GM21723 (cell line): ENCODE results near the gene CD80.

Experiments
- ATAC-seq: cut with Tn5 transposase; IDR thresholded peaks from one replicate; pipeline ENCODE4 v1.9.1; 2021; ENCODE audit warnings: mild to moderate bottlenecking, moderate library complexity; ENCODE audit not compliant: unreplicated experiment

Gene CD80

DNA sequence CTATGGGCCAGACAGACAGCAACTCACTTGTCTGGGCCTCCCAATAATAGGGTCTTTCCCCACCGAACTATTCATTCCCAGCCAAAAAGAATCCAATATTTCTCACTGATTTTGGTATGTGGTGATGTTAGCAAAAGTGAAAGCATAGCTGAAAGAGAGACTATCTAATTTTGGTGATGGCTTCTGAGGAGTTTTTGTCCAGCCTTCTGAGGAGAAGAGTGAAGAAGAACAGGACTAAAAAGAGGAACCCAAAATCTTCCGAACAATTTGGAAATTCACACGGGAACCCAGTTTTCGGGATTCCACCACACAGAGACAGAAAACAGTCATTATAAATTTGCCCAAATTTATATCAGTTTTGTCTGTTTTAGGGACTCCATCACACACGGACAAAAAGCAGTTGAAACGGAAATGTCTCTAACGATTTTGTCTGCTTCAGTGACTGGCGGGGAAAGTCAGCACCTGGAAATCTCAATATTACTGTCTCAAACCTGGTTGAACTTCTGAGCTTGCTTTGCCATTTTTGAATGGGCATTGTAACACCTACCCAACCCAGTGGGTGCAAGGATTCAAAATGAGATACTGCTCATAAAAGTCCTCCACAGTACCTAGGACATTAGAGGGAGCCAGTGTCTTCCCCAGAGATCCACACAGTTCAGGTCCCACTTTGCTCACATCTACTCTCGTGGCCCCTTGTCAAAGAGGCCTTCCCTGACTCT lies 9.1 kb downstream of the CD80 start:
- ATAC-seq = peak; percentile 37

DNA sequence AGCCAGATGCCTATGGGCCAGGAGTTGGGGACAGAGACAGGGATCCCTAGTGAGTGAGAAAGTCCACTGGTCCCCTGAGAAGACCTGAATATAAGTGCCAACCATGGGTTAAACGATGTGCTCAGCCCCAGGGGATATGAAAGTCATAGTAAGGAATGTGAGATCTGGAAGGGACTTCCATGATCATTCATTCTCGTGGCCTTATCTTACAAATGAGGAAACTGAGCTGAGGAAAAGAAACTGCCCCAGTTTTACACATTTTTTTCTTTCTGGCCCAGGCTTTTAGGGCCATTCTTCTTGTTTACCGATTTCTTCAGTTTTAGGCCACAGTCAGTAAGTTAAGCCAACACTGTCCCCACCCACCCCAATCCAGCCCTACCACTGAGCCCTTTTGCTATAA lies 11.1 kb downstream of the CD80 start:
- no peak for ATAC-seq

DNA sequence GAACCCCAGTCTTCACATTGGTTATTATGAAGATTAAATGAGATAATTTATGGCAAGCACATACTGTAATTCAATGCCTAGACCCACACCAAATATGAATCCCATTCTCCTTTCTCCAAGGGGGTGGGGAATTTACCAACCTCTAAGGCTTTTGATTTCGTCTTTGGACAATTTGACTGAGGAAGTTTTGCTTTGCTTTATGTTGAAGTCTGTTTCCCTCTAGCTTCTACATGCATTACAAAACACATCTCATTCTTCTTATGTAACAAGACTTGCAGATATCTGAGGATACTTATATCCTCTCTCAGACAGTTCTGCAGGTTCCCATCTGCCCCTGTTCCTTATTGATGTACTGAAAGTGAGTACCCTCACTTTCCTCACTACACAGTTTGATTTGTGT lies 12.2 kb downstream of the CD80 start:
- ATAC-seq = no peak

DNA sequence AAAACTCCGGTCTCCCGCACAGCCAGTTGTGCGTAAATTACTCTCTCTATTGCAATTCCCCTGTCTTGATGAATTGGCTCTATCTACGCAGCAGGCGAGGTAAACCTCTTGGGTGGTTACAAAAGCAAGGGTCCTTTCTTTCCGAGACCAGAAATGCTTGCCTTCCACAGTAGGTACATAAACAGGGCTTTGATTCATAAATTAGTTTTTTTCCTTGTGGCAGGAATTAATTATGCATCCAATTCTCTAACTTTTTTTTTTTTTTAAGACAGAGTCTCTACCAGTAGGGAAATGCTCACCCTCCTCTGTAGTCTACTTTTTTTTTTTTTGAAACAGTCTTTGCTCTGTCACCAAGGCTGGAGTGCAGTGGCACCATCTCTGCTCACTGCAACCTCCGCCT lies 16.3 kb downstream of the CD80 start:
- ATAC-seq = no peak

DNA sequence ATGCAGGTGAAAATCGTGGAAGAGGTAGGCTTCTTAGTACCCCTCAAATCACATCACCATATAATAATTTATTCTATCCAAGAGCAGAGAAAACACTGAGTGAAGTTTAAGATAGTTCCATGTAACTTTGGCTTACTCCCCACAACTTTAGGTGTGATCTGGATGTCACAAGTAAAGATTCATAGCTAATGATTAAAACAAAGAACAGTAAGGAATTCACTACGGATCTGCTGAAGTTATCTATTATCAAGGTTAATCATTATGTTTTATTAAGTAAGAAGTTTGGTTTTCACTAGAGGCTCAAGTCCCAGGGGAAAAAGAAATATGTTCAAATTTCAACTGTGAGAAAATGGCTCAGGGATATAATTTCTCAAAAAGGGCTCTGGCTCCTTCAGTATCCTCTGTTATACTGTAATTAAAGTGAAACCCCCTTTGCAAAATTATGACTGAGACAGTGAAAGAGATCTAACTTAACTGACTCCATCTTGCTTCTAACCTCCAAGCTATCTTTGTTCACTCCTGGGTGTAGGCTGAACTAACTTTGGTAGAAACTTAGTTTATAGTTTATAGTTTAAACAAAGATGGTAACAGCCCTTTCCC lies 17.1 kb downstream of the CD80 start:
- ATAC-seq = no peak

DNA sequence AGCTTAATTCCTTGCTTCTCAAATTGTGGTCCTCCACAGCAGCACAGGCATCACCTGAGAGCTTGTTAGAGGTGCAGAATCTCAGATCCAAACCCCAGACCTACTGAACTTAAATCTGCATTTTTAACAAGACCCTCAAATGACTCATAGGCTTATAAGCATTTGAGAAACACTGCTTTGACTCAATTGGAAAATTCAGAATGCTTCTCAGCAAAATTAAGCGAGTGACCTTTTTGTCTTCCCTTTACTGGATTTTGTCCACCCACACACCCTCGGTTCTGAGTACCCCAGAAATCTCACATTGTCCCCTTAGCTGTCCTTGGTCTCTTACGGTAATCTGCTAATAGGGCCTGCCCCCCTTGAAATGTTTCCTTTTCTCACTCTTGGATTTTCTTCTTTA lies 17.9 kb downstream of the CD80 start:
- no peak for ATAC-seq

DNA sequence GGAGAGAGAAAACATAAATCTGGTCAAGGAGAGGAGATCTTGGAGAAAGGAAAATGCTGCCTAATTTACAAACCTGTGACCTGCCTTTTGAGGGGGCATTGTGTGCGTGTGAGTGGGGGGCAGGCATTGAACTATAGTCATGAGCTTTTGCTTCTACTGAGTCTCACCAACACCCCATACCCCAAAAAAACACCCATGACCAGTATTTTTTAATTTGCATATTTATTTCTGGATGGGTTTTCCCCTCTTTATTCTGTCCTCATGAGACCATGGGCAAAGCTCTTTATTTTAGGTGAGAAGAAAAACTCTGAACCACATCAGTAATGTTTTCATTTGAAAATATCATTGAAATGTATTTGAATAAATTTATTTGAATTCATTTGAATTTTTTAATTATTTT lies 20.6 kb downstream of the CD80 start:
- no peak for ATAC-seq

DNA sequence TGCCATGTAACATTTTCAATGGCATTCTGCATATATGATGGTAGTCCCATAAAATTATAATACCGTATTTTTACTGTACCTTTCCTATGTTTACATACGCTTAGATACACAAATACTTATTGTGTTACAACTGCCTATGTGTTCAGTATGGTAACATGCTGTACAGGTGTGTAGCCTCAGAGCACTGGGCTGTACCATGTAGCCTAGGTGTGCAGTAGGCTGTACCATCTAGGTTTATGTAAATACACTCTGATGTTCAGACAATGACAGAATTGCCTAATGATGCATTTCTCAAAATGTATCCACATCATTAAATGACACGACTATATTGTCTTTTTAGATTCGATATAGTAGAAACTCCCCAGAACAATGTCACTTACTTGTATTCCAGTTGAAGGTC lies 22.7 kb downstream of the CD80 start:
- no peak for ATAC-seq

DNA sequence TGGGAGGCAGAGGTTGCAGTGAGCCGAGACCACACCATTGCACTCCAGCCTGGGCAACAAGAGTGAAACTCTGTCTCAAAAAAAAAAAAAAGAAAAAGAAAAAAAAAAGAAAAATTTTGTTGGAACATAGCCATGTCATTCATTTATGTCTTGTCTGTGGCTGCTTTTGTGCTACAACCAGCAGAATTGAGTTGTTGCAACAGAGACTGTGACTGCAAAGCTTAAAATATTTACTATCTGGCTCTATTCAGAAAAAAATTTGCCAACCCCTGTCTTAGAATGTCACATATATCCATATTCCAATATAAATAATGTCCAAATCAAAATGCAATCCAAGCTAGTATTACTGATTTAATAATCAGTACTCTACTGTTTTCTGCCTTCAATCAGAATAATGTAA lies 25.1 kb downstream of the CD80 start:
- no peak for ATAC-seq

DNA sequence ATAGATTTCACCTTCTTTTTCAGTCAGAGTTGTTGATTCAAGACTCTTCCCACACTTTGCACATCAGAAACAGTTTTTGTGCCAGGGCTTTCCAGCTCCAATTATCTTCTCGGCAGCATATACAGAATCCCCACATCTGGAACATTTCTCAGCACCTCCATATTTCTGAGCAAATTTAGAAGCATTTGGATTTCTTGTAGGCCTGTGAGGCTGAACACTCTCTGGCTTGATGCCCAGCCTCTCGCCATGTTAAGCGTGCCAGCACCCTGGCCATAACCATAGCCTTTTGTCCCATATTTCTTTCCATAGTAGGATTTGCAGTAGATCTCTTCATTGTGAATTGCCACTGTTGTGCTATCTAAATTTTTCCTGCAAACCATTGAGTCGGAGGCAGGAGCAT lies 28.3 kb downstream of the CD80 start:
- no peak for ATAC-seq

DNA sequence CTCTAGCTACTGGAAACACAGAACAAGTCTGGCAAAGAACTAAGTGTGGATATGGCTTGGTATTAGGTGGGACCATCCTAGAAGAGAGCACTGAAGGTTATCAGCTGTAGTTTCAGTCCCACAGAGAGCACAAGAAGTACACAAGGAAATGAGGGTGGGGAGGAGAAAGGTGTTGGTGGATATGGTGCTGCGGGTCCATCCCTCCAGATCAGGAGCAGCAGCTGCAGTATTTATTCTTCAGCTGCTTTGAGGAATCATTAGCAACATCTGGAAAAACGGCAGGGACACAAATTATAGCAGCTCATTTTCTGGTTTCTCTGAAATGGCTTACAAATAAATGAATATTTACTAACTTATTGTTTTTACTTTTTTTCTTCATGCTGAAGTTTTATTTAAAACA lies 29.0 kb downstream of the CD80 start:
- ATAC-seq = no peak

DNA sequence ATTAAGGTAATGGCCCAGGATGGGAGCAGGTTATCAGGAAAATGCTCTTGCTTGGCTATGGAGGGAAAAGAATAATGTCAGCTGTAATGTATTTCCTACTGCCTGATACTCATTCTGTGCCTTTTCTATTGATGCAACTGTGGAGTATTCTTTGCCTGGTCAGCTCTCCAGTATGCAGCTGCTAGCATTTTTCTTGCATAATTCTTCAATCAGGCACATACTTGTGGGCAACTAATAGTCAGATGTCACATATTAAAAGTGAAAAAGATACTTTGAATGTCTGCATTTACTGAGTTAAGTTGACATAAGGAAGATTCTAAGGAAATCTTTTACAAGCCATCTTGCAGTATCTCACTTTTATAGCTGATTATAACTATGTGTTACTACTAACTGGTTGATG lies 29.5 kb downstream of the CD80 start:
- ATAC-seq = no peak

DNA sequence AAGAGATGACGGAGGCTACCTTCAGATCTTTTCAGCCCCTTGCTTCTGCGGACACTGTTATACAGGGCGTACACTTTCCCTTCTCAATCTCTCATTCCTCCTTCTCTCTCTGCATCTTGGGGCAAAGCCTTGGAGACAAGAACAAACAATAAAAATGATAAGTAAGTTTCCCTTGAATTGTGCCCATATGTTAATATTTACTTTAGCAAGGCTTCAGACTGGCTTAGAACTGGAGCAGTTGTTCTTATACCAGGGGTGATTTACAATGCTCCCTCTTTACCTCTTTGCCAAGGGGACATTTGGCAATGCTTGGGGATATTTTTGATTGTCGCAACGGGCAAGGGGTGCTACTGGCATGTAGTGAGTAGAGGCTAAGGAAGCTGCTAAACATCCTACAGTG lies 31.7 kb downstream of the CD80 start:
- no peak for ATAC-seq

DNA sequence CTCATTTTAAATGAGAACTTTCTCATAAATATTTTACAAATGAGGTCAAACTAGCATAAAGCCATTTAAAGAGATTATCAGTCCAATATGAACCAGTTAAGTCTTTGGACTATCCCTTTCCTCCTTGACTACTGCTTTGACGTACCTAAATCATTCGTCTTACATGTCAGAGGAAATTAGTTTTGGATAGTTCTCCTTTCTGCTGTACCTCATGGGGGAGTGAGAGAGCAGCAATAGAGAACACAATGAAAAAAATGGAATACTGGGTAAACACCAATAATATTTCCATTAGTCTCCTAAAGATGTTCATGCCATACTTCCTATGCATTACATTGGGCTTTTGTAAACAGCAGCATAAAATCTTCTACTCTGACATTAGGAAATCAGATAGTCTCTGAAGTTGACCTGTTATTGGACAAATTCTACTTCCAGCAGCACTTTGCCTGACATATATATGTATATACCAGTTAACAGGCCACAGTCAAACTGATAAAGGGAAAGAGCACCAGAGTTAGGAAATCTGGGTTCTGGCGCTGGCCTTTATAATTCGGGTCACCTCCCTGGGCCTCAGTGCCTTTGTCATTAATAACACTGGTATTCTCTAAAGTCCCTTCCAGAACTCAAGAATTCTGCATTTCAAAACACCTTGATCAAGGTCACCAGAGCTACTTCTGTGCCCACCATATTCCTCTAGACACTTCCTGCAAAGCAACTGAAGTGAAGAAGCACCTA lies 34.3 kb downstream of the CD80 start:
- no peak for ATAC-seq

DNA sequence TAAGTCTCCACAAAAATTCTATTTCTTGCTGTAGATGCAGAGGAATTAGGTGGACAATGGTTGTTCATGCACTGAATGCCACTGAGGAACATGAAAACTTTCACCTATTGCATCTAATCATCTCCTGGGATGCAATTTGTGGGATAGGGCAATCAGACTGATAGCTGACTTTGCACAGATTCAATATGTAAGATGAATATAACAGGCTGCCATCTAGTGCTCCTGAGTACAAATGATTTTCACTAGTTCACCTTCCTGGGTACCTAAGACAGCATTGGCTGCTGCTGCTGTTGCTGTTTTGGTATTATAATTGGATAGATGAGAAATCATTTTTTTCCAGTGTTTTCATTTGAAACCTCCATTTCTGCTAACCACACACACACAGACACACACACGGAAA lies 41.4 kb downstream of the CD80 start:
- no peak for ATAC-seq

DNA sequence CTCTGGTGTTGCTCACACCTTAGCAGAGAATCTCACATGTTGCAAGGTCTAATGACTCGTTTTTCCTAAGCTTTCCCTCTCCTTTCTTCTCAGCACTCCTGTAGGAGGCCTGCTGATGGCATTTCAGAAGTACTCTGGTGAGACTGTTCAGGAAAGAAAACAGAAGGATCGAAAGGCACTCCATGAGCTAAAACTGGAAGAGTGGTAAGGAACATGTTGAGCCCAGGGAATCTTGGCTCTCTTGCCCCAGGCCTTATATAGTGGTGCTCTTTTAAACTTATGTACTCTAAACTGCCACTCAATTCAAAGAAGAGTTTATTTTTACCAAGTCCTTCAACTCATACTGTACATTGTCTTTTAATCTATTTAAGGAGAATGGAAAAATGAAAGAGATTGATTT lies 42.3 kb downstream of the CD80 start:
- ATAC-seq = no peak

DNA sequence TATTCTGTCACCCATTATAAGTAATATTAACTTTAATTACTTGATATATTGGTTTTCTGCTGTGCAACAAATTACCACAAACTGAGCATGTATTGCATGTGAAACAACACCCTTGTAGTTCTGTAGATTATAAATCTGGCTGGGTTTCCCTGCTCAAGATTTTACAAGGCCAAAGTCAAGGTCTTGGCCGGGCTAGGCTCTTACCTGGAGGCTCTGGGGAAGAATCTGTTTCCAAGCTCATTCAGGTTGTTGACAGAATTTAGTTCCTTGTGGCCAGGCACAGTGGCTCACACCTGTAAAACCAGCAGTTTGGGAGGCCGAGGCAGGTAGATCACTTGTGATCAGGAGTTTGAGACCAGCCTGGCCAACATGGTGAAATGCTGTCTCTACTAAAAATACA lies 44.8 kb downstream of the CD80 start:
- ATAC-seq = no peak

DNA sequence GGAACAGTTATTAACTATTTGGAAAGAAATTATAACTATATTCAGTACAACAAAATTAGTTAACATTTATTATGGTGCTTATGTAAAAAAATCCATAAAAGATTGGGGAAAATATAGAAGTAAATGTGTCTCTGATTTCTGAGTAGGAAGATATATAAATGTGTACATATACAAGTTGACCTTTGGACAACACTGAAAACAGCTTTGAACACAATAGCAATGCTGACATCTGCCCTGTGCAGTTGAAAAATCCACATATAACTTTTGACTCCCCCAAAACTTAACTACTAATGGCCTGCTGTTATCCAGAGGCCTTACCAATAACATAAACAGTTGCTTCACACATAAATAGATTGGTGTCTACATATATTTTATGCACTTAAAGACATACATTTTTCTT lies 48.7 kb downstream of the CD80 start:
- no peak for ATAC-seq

DNA sequence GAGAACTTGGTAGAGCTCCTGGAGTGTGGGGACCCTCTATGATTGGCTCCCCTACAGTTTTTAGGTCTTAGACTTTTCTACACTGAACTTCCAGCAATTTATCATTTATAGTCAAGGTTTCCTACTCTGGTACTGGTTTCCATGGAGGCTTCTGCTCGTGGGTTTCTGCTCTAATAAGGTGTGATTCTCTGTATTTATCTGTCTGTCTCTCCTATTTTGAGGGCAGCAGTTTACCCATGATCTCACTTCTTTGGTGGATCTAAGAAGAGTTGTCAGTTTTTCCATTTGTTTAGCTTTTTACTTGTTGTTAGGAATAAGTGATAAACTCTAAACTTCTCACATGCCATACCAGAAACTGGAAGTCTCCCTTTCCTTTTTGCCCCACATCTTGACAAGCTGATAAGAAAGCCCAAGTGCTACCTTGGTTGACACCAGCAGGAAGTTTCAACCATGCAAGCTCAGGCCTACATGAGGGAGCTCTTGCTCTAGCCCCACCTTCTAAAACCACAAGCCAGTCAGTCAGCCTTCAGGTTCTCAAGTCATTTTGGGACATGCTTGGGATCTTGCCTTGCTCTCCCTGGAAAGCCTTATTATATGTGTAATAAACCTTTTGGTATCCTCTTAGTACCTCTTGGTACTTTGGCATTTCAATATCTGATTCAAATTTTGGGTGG lies 51.1 kb downstream of the CD80 start:
- ATAC-seq = no peak

DNA sequence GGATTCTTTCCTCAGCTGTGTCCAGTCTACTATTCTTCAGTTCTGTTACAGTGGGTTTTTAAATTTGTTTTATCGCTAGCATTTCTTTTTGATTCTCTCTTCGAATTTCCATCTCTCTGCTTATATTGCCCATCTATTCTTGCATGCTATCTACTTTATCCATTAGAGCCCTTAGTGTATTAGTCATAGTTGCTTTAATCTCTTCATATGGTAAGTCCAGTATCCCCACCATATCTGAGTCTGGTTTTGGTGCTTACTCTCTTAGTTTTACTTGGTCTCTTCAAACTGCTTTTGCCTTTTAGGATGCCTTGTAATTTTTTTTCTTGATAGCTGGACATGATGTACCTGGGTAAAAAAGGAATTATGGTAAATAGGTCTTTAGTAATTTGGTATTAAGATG lies 52.0 kb downstream of the CD80 start:
- no peak for ATAC-seq

DNA sequence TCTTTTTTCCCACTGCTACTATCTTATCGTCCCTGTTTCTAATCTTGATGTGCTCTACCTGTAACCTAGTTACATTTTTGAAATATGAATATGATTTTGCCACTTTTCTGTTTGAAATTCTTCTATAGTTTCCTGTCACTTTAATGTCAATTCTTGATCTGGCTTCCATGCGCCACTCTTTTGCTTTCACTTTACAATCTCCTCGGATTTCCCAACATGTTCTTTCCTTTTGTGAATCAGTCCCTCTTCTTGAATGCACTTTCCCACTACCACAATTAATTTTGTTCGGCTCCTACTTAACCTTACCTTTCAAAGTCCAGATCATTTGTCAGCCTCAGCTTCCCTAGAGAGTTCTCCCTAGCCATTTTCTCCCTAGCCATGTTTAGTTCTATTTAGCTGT lies 52.8 kb downstream of the CD80 start:
- no peak for ATAC-seq

DNA sequence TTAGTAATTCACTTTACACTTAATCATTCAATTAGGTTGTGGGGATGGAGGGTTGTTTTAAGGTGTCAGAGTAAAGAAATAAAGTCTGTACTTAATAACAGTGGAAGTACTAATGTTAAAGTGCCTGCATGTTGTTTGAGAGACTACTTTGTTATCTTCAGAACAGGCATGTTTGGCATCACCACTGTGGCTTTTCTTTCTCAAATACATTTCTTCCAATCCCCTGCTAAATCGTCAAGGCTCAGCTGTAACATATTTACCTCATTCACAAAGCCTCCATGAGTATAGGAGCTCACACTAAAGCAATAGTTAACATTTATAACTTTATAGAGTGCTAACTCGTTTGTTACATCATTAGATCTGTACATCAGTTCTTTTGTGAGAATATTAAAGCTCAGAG lies 58.5 kb downstream of the CD80 start:
- ATAC-seq = no peak
